Measurements from ENCODE around the gene PPP1R14C.
"Not testable (repeated sequence)": the region's sequence is repeated elsewhere in the genome, so short reads cannot be mapped to it uniquely, and the experiment has no call there.

Gene PPP1R14C

GRCh38 chr6:150137711-150138110 is 5.1 kb upstream of the PPP1R14C start:
- H3K23ac ChIP-seq (ENCODE audit: low read depth, low read length, poor library complexity); H2AFZ ChIP-seq (ENCODE audit: low read length); H4K8ac ChIP-seq (ENCODE audit: low read depth, low read length); H3K27ac ChIP-seq (replicated peaks; ENCODE audit: low read length); H3K36me3 ChIP-seq (replicated peaks in 1 of 2; ENCODE audit: control insufficient read depth in 2 of 2, insufficient read depth in 2 of 2, low read length in 2 of 2); H4K91ac ChIP-seq (ENCODE audit: low read depth, low read length, poor library complexity); H3K14ac ChIP-seq (ENCODE audit: low read length); H3K4me1 ChIP-seq (ENCODE audit: control insufficient read depth in 2 of 2, insufficient read depth in 1 of 2, low read depth in 1 of 2, low read length in 2 of 2); H3K18ac ChIP-seq (ENCODE audit: low read length); H3K4me3 ChIP-seq (ENCODE audit: low read length in 2 of 2); H2BK15ac ChIP-seq (ENCODE audit: low read length); H2AK5ac ChIP-seq (ENCODE audit: low read depth, low read length); DNase-seq (ENCODE audit: low spot score); H3K9ac ChIP-seq (ENCODE audit: low read depth, low read length, poor library complexity); H3K4ac ChIP-seq (ENCODE audit: low read length); H2BK12ac ChIP-seq (ENCODE audit: low read length); H3K79me1 ChIP-seq (ENCODE audit: low read depth, low read length); H2BK5ac ChIP-seq (ENCODE audit: low read length); H3K4me2 ChIP-seq (ENCODE audit: insufficient read depth, low read length, poor library complexity, severe bottlenecking); H2BK120ac ChIP-seq (ENCODE audit: low read depth, low read length); H3K9me3 ChIP-seq (replicated peaks in 1 of 2; ENCODE audit: control insufficient read depth in 2 of 2, insufficient read depth in 1 of 2, low read depth in 1 of 2, low read length in 2 of 2): not testable (repeated sequence)
- WGBS, 2 donors (ENCODE audit: extremely low coverage in 2 of 2, insufficient read length in 2 of 2, insufficient replicate concordance in 1 of 2), result no CpG with 5 or more reads among the region's 3 CpGs
- H3K27me3 ChIP-seq (ENCODE audit: control insufficient read depth in 3 of 3, insufficient read depth in 3 of 3, low read depth in 1 of 3, low read length in 3 of 3), result peaks cover 0 to 15% (median 8%) of the 10 kb centered on the region in 3 experiments

- H2BK5ac ChIP-seq (ENCODE audit: low read length), result no peak overlapping the region
- H2AK5ac ChIP-seq (ENCODE audit: low read depth, low read length), result no peak overlapping the region
- peaks cover 1 to 20% (median 8%) of the 10 kb centered on the region in 3 experiments for H3K27me3 ChIP-seq (ENCODE audit: control insufficient read depth in 3 of 3, insufficient read depth in 3 of 3, low read depth in 1 of 3, low read length in 3 of 3)
- H3K79me1 ChIP-seq (ENCODE audit: low read depth, low read length), result no peaks in the 10 kb centered on the region
- H3K4ac ChIP-seq (ENCODE audit: low read length), result no peak overlapping the region
- H3K18ac ChIP-seq (ENCODE audit: low read length), result no peak overlapping the region
- no peak for DNase-seq (ENCODE audit: low spot score)
- WGBS, 2 donors (ENCODE audit: extremely low coverage in 2 of 2, insufficient read length in 2 of 2, insufficient replicate concordance in 1 of 2), result no CpG with 5 or more reads among the region's 7 CpGs
- peaks cover 0 to 3% of the 10 kb centered on the region in 2 donors for H3K9me3 ChIP-seq (replicated peaks in 1 of 2; ENCODE audit: control insufficient read depth in 2 of 2, insufficient read depth in 1 of 2, low read depth in 1 of 2, low read length in 2 of 2)
- H2BK15ac ChIP-seq (ENCODE audit: low read length), result no peak overlapping the region
- H4K8ac ChIP-seq (ENCODE audit: low read depth, low read length), result no peak overlapping the region
- no peak overlapping the region for H3K14ac ChIP-seq (ENCODE audit: low read length)
- no peak overlapping the region for H4K91ac ChIP-seq (ENCODE audit: low read depth, low read length, poor library complexity)
- no peak overlapping the region for H3K4me3 ChIP-seq (ENCODE audit: low read length in 2 of 2)
- no peak overlapping the region for H3K9ac ChIP-seq (ENCODE audit: low read depth, low read length, poor library complexity)
- H3K4me1 ChIP-seq (ENCODE audit: control insufficient read depth in 2 of 2, insufficient read depth in 1 of 2, low read depth in 1 of 2, low read length in 2 of 2), result peaks cover 1 to 7% of the 10 kb centered on the region in 2 donors
- no peak overlapping the region for H2BK120ac ChIP-seq (ENCODE audit: low read depth, low read length)
- H2BK12ac ChIP-seq (ENCODE audit: low read length), result no peak overlapping the region
- no peak overlapping the region for H3K27ac ChIP-seq (replicated peaks; ENCODE audit: low read length)
- no peaks in the 10 kb centered on the region for H3K36me3 ChIP-seq (replicated peaks in 1 of 2; ENCODE audit: control insufficient read depth in 2 of 2, insufficient read depth in 2 of 2, low read length in 2 of 2)
- no peak overlapping the region for H3K23ac ChIP-seq (ENCODE audit: low read depth, low read length, poor library complexity)
- H3K4me2 ChIP-seq (ENCODE audit: insufficient read depth, low read length, poor library complexity, severe bottlenecking), result no peak overlapping the region
- no peak overlapping the region for H2AFZ ChIP-seq (ENCODE audit: low read length)
These were observed 4.2 kb upstream of the PPP1R14C start for GRCh38 chr6:150138638-150139037.

- no peak overlapping the region for H2BK15ac ChIP-seq (ENCODE audit: low read length)
- H2BK5ac ChIP-seq (ENCODE audit: low read length), result no peak overlapping the region
- no peaks in the 10 kb centered on the region for H3K79me1 ChIP-seq (ENCODE audit: low read depth, low read length)
- no peak overlapping the region for H4K8ac ChIP-seq (ENCODE audit: low read depth, low read length)
- H3K4me2 ChIP-seq (ENCODE audit: insufficient read depth, low read length, poor library complexity, severe bottlenecking), result no peak overlapping the region
- peaks cover 3 to 7% of the 10 kb centered on the region in 2 donors for H3K4me1 ChIP-seq (ENCODE audit: control insufficient read depth in 2 of 2, insufficient read depth in 1 of 2, low read depth in 1 of 2, low read length in 2 of 2)
- H2BK120ac ChIP-seq (ENCODE audit: low read depth, low read length), result no peak overlapping the region
- H3K9ac ChIP-seq (ENCODE audit: low read depth, low read length, poor library complexity), result no peak overlapping the region
- H3K9me3 ChIP-seq (replicated peaks in 1 of 2; ENCODE audit: control insufficient read depth in 2 of 2, insufficient read depth in 1 of 2, low read depth in 1 of 2, low read length in 2 of 2), result peaks cover 0 to 3% of the 10 kb centered on the region in 2 donors
- H3K4ac ChIP-seq (ENCODE audit: low read length), result no peak overlapping the region
- no peak for DNase-seq (ENCODE audit: low spot score)
- no CpG with 5 or more reads among the region's 3 CpGs for WGBS, 2 donors (ENCODE audit: extremely low coverage in 2 of 2, insufficient read length in 2 of 2, insufficient replicate concordance in 1 of 2)
- H4K91ac ChIP-seq (ENCODE audit: low read depth, low read length, poor library complexity), result no peak overlapping the region
- H3K14ac ChIP-seq (ENCODE audit: low read length), result no peak overlapping the region
- no peak overlapping the region for H2AK5ac ChIP-seq (ENCODE audit: low read depth, low read length)
- H2AFZ ChIP-seq (ENCODE audit: low read length), result no peak overlapping the region
- no peaks in the 10 kb centered on the region for H3K36me3 ChIP-seq (replicated peaks in 1 of 2; ENCODE audit: control insufficient read depth in 2 of 2, insufficient read depth in 2 of 2, low read length in 2 of 2)
- H3K18ac ChIP-seq (ENCODE audit: low read length), result no peak overlapping the region
- no peak overlapping the region for H2BK12ac ChIP-seq (ENCODE audit: low read length)
- peaks cover 5 to 29% (median 8%) of the 10 kb centered on the region in 3 experiments for H3K27me3 ChIP-seq (ENCODE audit: control insufficient read depth in 3 of 3, insufficient read depth in 3 of 3, low read depth in 1 of 3, low read length in 3 of 3)
- no peak overlapping the region for H3K23ac ChIP-seq (ENCODE audit: low read depth, low read length, poor library complexity)
- H3K4me3 ChIP-seq (ENCODE audit: low read length in 2 of 2), result no peak overlapping the region
- no peak overlapping the region for H3K27ac ChIP-seq (replicated peaks; ENCODE audit: low read length)
These were observed 3.3 kb upstream of the PPP1R14C start for GRCh38 chr6:150139533-150139932.

GRCh38 chr6:150140236-150140969 is 2.4 kb upstream of the PPP1R14C start:
- H3K9me3 ChIP-seq (replicated peaks in 1 of 2; ENCODE audit: control insufficient read depth in 2 of 2, insufficient read depth in 1 of 2, low read depth in 1 of 2, low read length in 2 of 2), result peaks cover 0 to 3% of the 10 kb centered on the region in 2 donors
- H2BK120ac ChIP-seq (ENCODE audit: low read depth, low read length), result no peak overlapping the region
- no peak overlapping the region for H2AK5ac ChIP-seq (ENCODE audit: low read depth, low read length)
- peaks cover 5 to 29% (median 8%) of the 10 kb centered on the region in 3 experiments for H3K27me3 ChIP-seq (ENCODE audit: control insufficient read depth in 3 of 3, insufficient read depth in 3 of 3, low read depth in 1 of 3, low read length in 3 of 3)
- H3K23ac ChIP-seq (ENCODE audit: low read depth, low read length, poor library complexity), result no peak overlapping the region
- H4K91ac ChIP-seq (ENCODE audit: low read depth, low read length, poor library complexity), result no peak overlapping the region
- H4K8ac ChIP-seq (ENCODE audit: low read depth, low read length), result no peak overlapping the region
- no peak overlapping the region for H3K27ac ChIP-seq (replicated peaks; ENCODE audit: low read length)
- no peaks in the 10 kb centered on the region for H3K36me3 ChIP-seq (replicated peaks in 1 of 2; ENCODE audit: control insufficient read depth in 2 of 2, insufficient read depth in 2 of 2, low read length in 2 of 2)
- no peak for DNase-seq (ENCODE audit: low spot score)
- no peak overlapping the region for H3K4ac ChIP-seq (ENCODE audit: low read length)
- no peak overlapping the region for H3K14ac ChIP-seq (ENCODE audit: low read length)
- H3K4me3 ChIP-seq (ENCODE audit: low read length in 2 of 2), result no peak overlapping the region
- H3K18ac ChIP-seq (ENCODE audit: low read length), result no peak overlapping the region
- no peak overlapping the region for H2BK5ac ChIP-seq (ENCODE audit: low read length)
- no peaks in the 10 kb centered on the region for H3K79me1 ChIP-seq (ENCODE audit: low read depth, low read length)
- H2AFZ ChIP-seq (ENCODE audit: low read length), result no peak overlapping the region
- peaks cover 3 to 7% of the 10 kb centered on the region in 2 donors for H3K4me1 ChIP-seq (ENCODE audit: control insufficient read depth in 2 of 2, insufficient read depth in 1 of 2, low read depth in 1 of 2, low read length in 2 of 2)
- H3K4me2 ChIP-seq (ENCODE audit: insufficient read depth, low read length, poor library complexity, severe bottlenecking), result no peak overlapping the region
- no peak overlapping the region for H2BK15ac ChIP-seq (ENCODE audit: low read length)
- H2BK12ac ChIP-seq (ENCODE audit: low read length), result no peak overlapping the region
- WGBS, 2 donors (ENCODE audit: extremely low coverage in 2 of 2, insufficient read length in 2 of 2, insufficient replicate concordance in 1 of 2), result no CpG with 5 or more reads among the region's 6 CpGs
- no peak overlapping the region for H3K9ac ChIP-seq (ENCODE audit: low read depth, low read length, poor library complexity)
